H9 (cell line): Measurements from ENCODE around the gene SETMAR. TPM values are rescaled to one million over a fixed set of nuclear protein-coding genes. Genes with fewer than 3 reads are reported as not detected.

Experiments
- DNase-seq: peaks from one replicate; pipeline ENCODE4 v3.0.0-alpha.2; 2017
- H2AFZ ChIP-seq: one replicate; pipeline ENCODE4 v1.6.1; 2013; ENCODE audit warnings: mild to moderate bottlenecking, low read length, control low read depth, moderate library complexity
- H2AK5ac ChIP-seq: 2 replicates; pipeline ENCODE4 v1.6.1; 2013; ENCODE audit warnings: low read length, control low read depth, mixed read lengths; ENCODE audit not compliant: insufficient read length
- H2BK120ac ChIP-seq: one replicate; pipeline ENCODE4 v1.6.1; 2013; ENCODE audit warnings: low read depth, mild to moderate bottlenecking, low read length, control low read depth, inconsistent platforms; ENCODE audit not compliant: poor library complexity, severe bottlenecking
- H2BK12ac ChIP-seq: 2 replicates; pipeline ENCODE4 v1.6.1; 2013; ENCODE audit warnings: low read length, control low read depth, mixed read lengths, low read depth; ENCODE audit not compliant: insufficient read length
- H2BK15ac ChIP-seq: 2 replicates; pipeline ENCODE4 v1.6.1; 2013; ENCODE audit warnings: low read depth, low read length, control low read depth
- H2BK20ac ChIP-seq: one replicate; pipeline ENCODE4 v1.6.1; 2013; ENCODE audit warnings: low read depth, mild to moderate bottlenecking, low read length, control low read depth, inconsistent platforms; ENCODE audit not compliant: poor library complexity, severe bottlenecking
- H2BK5ac ChIP-seq: 2 replicates; pipeline ENCODE4 v1.6.1; 2013; ENCODE audit warnings: low read length, control low read depth, mixed read lengths; ENCODE audit not compliant: insufficient read length
- H3K14ac ChIP-seq: 2 replicates; pipeline ENCODE4 v1.6.1; 2013; ENCODE audit warnings: low read length, control low read depth; ENCODE audit not compliant: insufficient read depth
- H3K18ac ChIP-seq: 2 replicates; pipeline ENCODE4 v1.6.1; 2013; ENCODE audit warnings: low read depth, mild to moderate bottlenecking, mixed read lengths, low read length, control low read depth; ENCODE audit not compliant: insufficient read length
- H3K23ac ChIP-seq: 2 replicates; pipeline ENCODE4 v1.6.1; 2013; ENCODE audit warnings: low read length, control low read depth, mixed read lengths, low read depth; ENCODE audit not compliant: insufficient read length
- H3K23me2 ChIP-seq: 2 replicates; pipeline ENCODE4 v1.6.1; 2013; ENCODE audit warnings: low read depth, mild to moderate bottlenecking, mixed read lengths, low read length, control low read depth; ENCODE audit not compliant: insufficient read length, poor library complexity, severe bottlenecking
- H3K27ac ChIP-seq: 2 replicates; pipeline ENCODE4 v1.5.1; 2013; ENCODE audit warnings: low read length, control low read depth, mixed read lengths, low read depth; ENCODE audit not compliant: insufficient read length
- H3K27me3 ChIP-seq: 2 replicates; pipeline ENCODE4 v1.6.1; 2013; ENCODE audit warnings: low read length, control low read depth, inconsistent platforms; ENCODE audit not compliant: insufficient read depth
- H3K4ac ChIP-seq: 2 replicates; pipeline ENCODE4 v1.6.1; 2013; ENCODE audit warnings: low read depth, mild to moderate bottlenecking, control low read depth, inconsistent platforms, low read length, moderate library complexity
- H3K4me1 ChIP-seq: 2 replicates; pipeline ENCODE4 v1.6.1; 2013; ENCODE audit warnings: low read length, control low read depth, inconsistent platforms; ENCODE audit not compliant: insufficient read depth
- H3K4me2 ChIP-seq: 2 replicates; pipeline ENCODE4 v1.6.1; 2013; ENCODE audit warnings: low read length, control low read depth, mixed read lengths; ENCODE audit not compliant: insufficient read length, insufficient read depth
- H3K56ac ChIP-seq: 2 replicates; pipeline ENCODE4 v1.6.1; 2013; ENCODE audit warnings: low read depth, mild to moderate bottlenecking, mixed read lengths, low read length, control low read depth; ENCODE audit not compliant: insufficient read length
- H3K79me1 ChIP-seq: 2 replicates; pipeline ENCODE4 v1.6.1; 2013; ENCODE audit warnings: low read depth, mild to moderate bottlenecking, moderate library complexity, low read length, control low read depth, inconsistent platforms; ENCODE audit not compliant: insufficient read depth, poor library complexity, severe bottlenecking
- H3K79me2 ChIP-seq: 2 replicates; pipeline ENCODE4 v1.6.1; 2013; ENCODE audit warnings: low read length, control low read depth, inconsistent platforms; ENCODE audit not compliant: insufficient read depth
- H3K9ac ChIP-seq: 2 replicates; pipeline ENCODE4 v1.6.1; 2013; ENCODE audit warnings: low read length, control low read depth, mixed read lengths; ENCODE audit not compliant: insufficient read length; ENCODE audit errors: extremely low read depth
- H3K9me3 ChIP-seq: one replicate; pipeline ENCODE4 v1.6.1; 2013; ENCODE audit warnings: low read depth, low read length, inconsistent platforms; ENCODE audit not compliant: control insufficient read depth
- H3T11ph ChIP-seq: one replicate; pipeline ENCODE4 v1.6.1; 2013; ENCODE audit warnings: mild to moderate bottlenecking, low read length, control low read depth, inconsistent platforms
- H4K20me1 ChIP-seq: one replicate; pipeline ENCODE4 v1.6.1; 2013; ENCODE audit not compliant: control insufficient read depth, insufficient read length, insufficient read depth
- H4K5ac ChIP-seq: 2 replicates; pipeline ENCODE4 v1.6.1; 2013; ENCODE audit warnings: low read depth, mild to moderate bottlenecking, mixed read lengths, low read length, control low read depth; ENCODE audit not compliant: insufficient read length
- H4K8ac ChIP-seq: replicated peaks from 2 replicates; pipeline ENCODE4 v1.6.1; 2013; ENCODE audit warnings: low read length, control low read depth, mixed read lengths, low read depth; ENCODE audit not compliant: insufficient read length
- H4K91ac ChIP-seq: 2 replicates; pipeline ENCODE4 v1.6.1; 2013; ENCODE audit warnings: low read depth, mild to moderate bottlenecking, moderate library complexity, mixed read lengths, low read length, control low read depth; ENCODE audit not compliant: insufficient read length
- H3K27ac Mint-ChIP-seq, 3 experiments: 2 replicates in 2 of 3; 3 replicates in 1 of 3; pipeline ENCODE4 v1.8.0; 2020 to 2021; ENCODE audit warnings: mixed read lengths in 3 of 3, mild to moderate bottlenecking in 1 of 3, moderate library complexity in 1 of 3
- H3K27me3 Mint-ChIP-seq: 2 replicates; pipeline ENCODE4 v1.8.0; 2021; ENCODE audit warnings: low read depth, mild to moderate bottlenecking, moderate library complexity, mixed read lengths
- H3K36me3 Mint-ChIP-seq, 3 experiments: 2 replicates in 2 of 3; 3 replicates in 1 of 3; pipeline ENCODE4 v1.8.0; 2020 to 2021; ENCODE audit warnings: low read depth in 3 of 3, mixed read lengths in 3 of 3; ENCODE audit not compliant: insufficient read depth in 1 of 3
- H3K4me1 Mint-ChIP-seq, 2 experiments: 2 replicates each; pipeline ENCODE4 v1.8.0; 2020; ENCODE audit warnings: mixed read lengths in 2 of 2
- H3K4me3 Mint-ChIP-seq, 2 experiments: 2 replicates in 1 of 2; 3 replicates in 1 of 2; pipeline ENCODE4 v1.8.0; 2020 to 2021; ENCODE audit warnings: mild to moderate bottlenecking in 2 of 2, mixed read lengths in 2 of 2, moderate library complexity in 1 of 2
- H3K9me3 Mint-ChIP-seq, 2 experiments: 2 replicates in 1 of 2; 3 replicates in 1 of 2; pipeline ENCODE4 v1.8.0; 2020; ENCODE audit warnings: mild to moderate bottlenecking in 2 of 2, mixed read lengths in 2 of 2, moderate library complexity in 1 of 2
- CTCF ChIP-seq: fragments of 200-600 bp; sonication (generic); conservative IDR thresholded peaks from 3 replicates; pipeline ENCODE4 v1.8.0; 2021; ENCODE audit warnings: antibody characterized with exemption, mild to moderate bottlenecking
- WGBS: extraction: QIAGEN DNeasy Blood & Tissue Kit; methylation state at CpG from one replicate; pipeline ENCODE4 v1.1.7; 2013; ENCODE audit warnings: missing lambda C conversion rate, low lambda C conversion rate, mixed read lengths; ENCODE audit not compliant: insufficient read length; ENCODE audit errors: extremely low coverage; 5-methylcytosine and 5-hydroxymethylcytosine counted together
- total RNA-seq: library from RNA; stranded (reverse); gene quantifications from 2 replicates; pipeline ENCODE4 v1.2.1, GENCODE V29; 2021

Gene SETMAR
- total RNA-seq, 1 experiment from 2014 or later = 29.1 TPM

- no peak for TF ChIP-seq CTCF
- Mint-ChIP-seq H3K4me1 (peaks cover 48 to 65% of the 10 kb centered on the region in 2 experiments), H3K27ac (no peak overlapping the region; a peak in 1 of 7 replicates), H3K36me3 (peaks cover 14 to 23% (median 16%) of the 10 kb centered on the region in 3 experiments), H3K4me3 (no peak overlapping the region), H3K27me3 (no peaks in the 10 kb centered on the region; the same call in 1 of the 2 replicates), H3K9me3 (no peaks in the 10 kb centered on the region)
- no peak overlapping the region for H4K8ac ChIP-seq
- H3K18ac ChIP-seq = no peak overlapping the region
- H3K79me1 ChIP-seq = no peaks in the 10 kb centered on the region
- H3K4ac ChIP-seq = no peak overlapping the region
- H2BK5ac ChIP-seq = no peak overlapping the region
- no peak overlapping the region for H2BK20ac ChIP-seq
- H2BK15ac ChIP-seq = no peak overlapping the region
- H3K23me2 ChIP-seq = peaks cover 7% of the 10 kb centered on the region
- H3K4me1 ChIP-seq = peaks cover 7% of the 10 kb centered on the region; the same call in 1 of the 2 replicates
- no peak overlapping the region for H2BK120ac ChIP-seq
- no peaks in the 10 kb centered on the region for H3K9me3 ChIP-seq
- no peak overlapping the region for H2BK12ac ChIP-seq
- H2AFZ ChIP-seq = no peak overlapping the region
- no peaks in the 10 kb centered on the region for H3K27me3 ChIP-seq
- H3K9ac ChIP-seq = no peak overlapping the region
- H3K79me2 ChIP-seq = peaks cover 2% of the 10 kb centered on the region; the same call in 1 of the 2 replicates
- H3K27ac ChIP-seq = no peak overlapping the region
- no peaks in the 10 kb centered on the region for H4K20me1 ChIP-seq
- no peak for DNase-seq
- H3K14ac ChIP-seq = no peak overlapping the region
- no peak overlapping the region for H3K4me2 ChIP-seq
- H4K91ac ChIP-seq = no peak overlapping the region
- H3T11ph ChIP-seq = no peak overlapping the region
- H4K5ac ChIP-seq = no peak overlapping the region
- WGBS = no CpG with 5 or more reads among the region's 2 CpGs
- H3K56ac ChIP-seq = no peak overlapping the region
- H2AK5ac ChIP-seq = no peak overlapping the region
- no peak overlapping the region for H3K23ac ChIP-seq
Measured at GRCh38 chr3:4306860-4307259, 3.7 kb downstream of the SETMAR start.
